ENCODE results near the gene RAB11FIP4.
A peak's percentile ranks its signal among the peaks of the same experiment; 100 is the strongest.
"Not testable (repeated sequence)": the region's sequence is repeated elsewhere in the genome, so short reads cannot be mapped to it uniquely, and the experiment has no call there.

Gene RAB11FIP4, protein sequence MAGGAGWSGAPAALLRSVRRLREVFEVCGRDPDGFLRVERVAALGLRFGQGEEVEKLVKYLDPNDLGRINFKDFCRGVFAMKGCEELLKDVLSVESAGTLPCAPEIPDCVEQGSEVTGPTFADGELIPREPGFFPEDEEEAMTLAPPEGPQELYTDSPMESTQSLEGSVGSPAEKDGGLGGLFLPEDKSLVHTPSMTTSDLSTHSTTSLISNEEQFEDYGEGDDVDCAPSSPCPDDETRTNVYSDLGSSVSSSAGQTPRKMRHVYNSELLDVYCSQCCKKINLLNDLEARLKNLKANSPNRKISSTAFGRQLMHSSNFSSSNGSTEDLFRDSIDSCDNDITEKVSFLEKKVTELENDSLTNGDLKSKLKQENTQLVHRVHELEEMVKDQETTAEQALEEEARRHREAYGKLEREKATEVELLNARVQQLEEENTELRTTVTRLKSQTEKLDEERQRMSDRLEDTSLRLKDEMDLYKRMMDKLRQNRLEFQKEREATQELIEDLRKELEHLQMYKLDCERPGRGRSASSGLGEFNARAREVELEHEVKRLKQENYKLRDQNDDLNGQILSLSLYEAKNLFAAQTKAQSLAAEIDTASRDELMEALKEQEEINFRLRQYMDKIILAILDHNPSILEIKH

DNA sequence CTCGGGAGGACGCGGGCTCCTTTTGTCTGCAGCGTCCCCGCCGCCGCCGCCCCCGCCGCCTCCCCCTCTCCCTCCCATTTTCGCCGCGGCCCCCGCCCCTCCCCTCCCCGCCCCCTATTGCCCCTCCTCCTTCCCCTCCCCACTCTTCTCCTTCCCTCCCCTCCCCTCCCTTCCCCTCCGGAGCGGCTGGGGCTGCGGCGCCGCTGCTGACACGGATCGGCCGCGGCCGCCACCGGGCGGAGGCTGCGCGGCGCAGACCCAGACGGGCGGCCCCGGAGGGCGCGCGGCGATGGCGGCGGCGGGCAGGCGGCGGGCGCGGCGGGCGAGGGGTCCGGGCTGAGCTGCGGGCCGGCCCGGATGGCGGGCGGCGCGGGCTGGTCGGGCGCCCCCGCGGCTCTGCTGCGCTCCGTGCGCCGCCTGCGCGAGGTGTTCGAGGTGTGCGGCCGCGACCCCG lies at the start of gene RAB11FIP4:
TSS of gene RAB11FIP4 (plus strand) at position 180 of the 454 bp plus-strand sequence. CDS start at position 358, 178 bp downstream.
- H3K27me3 Mint-ChIP-seq, result peaks cover 59 to 74% of the 10 kb centered on the region in 2 donors

DNA sequence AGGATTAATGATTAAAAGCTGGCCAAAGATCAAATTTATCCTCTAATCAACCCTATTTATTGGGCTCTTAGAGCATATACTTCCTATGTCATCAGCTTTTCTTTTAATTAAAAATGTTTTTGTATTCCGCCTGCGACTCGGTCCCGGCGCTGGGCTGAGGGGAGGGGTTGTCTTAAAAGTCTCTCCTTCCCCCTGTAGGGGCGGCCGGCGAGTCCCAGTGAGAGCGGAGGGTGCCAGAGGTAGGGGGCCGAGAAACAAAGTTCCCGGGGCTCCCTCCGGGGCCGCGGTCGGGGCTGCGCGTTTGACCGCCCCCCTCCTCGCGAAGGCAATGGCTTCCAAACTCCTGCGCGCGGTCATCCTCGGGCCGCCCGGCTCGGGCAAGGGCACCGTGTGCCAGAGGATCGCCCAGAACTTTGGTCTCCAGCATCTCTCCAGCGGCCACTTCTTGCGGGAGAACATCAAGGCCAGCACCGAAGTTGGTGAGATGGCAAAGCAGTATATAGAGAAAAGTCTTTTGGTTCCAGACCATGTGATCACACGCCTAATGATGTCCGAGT lies 46.2 kb upstream of the RAB11FIP4 start:
- H3K4me3 Mint-ChIP-seq; H3K4me1 Mint-ChIP-seq; DNase-seq; H3K27me3 Mint-ChIP-seq; ATAC-seq (replicated peaks); H3K9me3 Mint-ChIP-seq; H3K27ac Mint-ChIP-seq: not testable (repeated sequence)
- H3K36me3 Mint-ChIP-seq, result peaks cover 9 to 24% of the 10 kb centered on the region in 2 donors

More for the DNA sequence above, at the start of gene RAB11FIP4:
- Mint-ChIP-seq H3K36me3 (peaks cover 3 to 5% of the 10 kb centered on the region in 2 donors), H3K27ac (no peak within 1 kb of the TSS), H3K4me3 (peak within 1 kb of the TSS; percentile 75 to 81), H3K4me1 (peaks cover 9 to 26% of the 10 kb centered on the region in 2 donors), H3K9me3 (no peaks in the 10 kb centered on the region)
- ATAC-seq (replicated peaks) (peak; percentile 47 to 49), DNase-seq (no peak)

DNA sequence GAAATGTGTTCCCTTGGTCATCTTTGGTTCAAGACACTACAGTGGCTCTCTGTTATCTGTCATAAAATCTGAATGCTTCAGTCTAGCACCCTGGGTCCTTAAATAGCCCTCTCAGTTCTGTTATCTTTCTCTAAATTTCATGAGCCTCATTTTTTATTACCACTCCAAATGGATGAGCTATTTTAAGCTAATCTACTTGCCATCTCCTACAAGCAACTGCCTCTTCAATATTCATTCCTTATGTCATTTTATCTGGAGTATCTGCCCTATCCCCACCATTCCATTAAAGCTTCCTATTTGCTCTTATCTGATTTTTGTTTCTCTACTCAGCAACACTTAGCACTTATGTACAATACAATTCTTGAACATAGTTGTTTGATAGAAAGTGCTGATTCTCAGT lies 42.0 kb upstream of the RAB11FIP4 start:
- Mint-ChIP-seq H3K27ac (no peak overlapping the region), H3K27me3 (no peaks in the 10 kb centered on the region)

DNA sequence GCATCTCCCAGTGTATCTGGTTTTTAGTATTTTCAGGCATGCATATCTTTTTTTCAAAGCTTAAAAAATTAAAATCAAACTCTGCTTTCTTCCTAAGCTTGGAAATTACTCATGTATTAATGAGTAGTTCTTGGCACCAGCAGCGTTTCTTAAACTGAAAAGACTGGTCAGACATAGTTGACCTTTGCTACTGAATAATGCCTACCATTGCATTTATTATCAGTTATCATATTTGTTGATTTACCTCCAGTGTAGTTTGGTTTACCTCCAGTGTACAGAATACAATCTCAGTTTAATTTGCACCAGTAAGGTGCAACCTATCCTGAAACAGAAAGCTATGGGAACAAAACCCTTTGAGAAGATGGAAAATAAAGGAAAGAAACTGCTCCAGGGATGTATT lies 35.5 kb upstream of the RAB11FIP4 start:
- peaks cover 29 to 46% of the 10 kb centered on the region in 2 donors for H3K36me3 Mint-ChIP-seq
- H3K27ac Mint-ChIP-seq, result no peak overlapping the region
- H3K4me1 Mint-ChIP-seq, result no peaks in the 10 kb centered on the region

More for the DNA sequence above, 42.0 kb upstream of the RAB11FIP4 start:
- H3K36me3 Mint-ChIP-seq, result peaks cover 16 to 28% of the 10 kb centered on the region in 2 donors
- ATAC-seq (replicated peaks), result no peak
- no peaks in the 10 kb centered on the region for H3K4me1 Mint-ChIP-seq
- H3K4me3 Mint-ChIP-seq, result no peak overlapping the region
- no peak for DNase-seq
- H3K9me3 Mint-ChIP-seq, result no peaks in the 10 kb centered on the region

DNA sequence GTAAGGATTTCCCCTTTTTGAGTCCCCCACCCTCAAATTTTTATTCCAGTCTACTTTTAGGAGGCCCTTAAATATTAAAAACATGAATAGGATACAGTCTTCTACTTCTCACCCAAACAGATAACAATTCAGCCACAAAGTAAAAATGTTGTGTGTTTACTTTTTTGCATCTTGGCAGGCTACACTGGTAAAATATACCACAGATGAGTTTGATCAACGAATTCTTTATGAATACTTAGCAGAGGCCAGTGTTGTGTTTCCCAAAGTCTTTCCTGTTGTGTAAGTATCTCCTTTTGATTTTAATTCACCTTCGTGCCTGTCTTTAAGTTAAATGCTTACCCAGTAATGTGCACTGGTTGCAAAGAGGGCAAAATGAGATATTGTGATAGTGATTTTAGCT lies 34.4 kb upstream of the RAB11FIP4 start:
- no peak for DNase-seq
- Mint-ChIP-seq H3K27me3 (no peaks in the 10 kb centered on the region), H3K9me3 (no peaks in the 10 kb centered on the region), H3K4me3 (no peak overlapping the region), H3K4me1 (no peaks in the 10 kb centered on the region), H3K27ac (no peak overlapping the region), H3K36me3 (peaks cover 32 to 46% of the 10 kb centered on the region in 2 donors)
- no peak for ATAC-seq (replicated peaks)

More for the DNA sequence above, 35.5 kb upstream of the RAB11FIP4 start:
- no peaks in the 10 kb centered on the region for H3K9me3 Mint-ChIP-seq
- H3K27me3 Mint-ChIP-seq, result no peaks in the 10 kb centered on the region
- ATAC-seq (replicated peaks) (no peak), DNase-seq (no peak)
- H3K4me3 Mint-ChIP-seq, result no peak overlapping the region

DNA sequence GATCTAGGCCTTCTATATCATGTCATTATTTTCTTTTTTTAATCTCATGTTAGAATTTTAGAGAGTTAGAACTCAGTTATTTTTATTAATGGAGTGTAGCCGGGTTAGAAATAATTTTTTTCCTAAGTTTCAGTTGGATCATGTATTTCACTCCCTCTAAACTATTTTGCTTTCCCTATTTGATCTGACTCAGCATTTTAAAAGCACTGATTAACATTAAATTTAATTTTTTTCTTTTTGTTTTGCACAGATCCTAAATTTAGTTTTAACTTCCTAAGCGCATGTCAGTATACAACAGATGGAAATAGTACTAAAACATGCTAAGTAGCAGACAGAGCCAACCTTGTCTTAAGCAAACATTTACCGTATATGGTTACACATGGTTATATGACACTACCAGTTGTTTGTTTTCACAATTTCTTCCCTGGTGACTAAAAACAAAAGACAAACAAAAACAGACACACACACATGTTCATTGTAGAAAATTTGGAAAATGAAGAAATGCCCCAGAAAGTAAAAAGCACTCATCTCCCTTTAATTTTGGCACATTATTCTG lies 33.6 kb upstream of the RAB11FIP4 start:
- peaks cover 32 to 49% of the 10 kb centered on the region in 2 donors for H3K36me3 Mint-ChIP-seq
- no peak for DNase-seq
- H3K4me3 Mint-ChIP-seq, result no peak overlapping the region
- no peak for ATAC-seq (replicated peaks)
- H3K27me3 Mint-ChIP-seq, result no peaks in the 10 kb centered on the region
- H3K9me3 Mint-ChIP-seq, result no peaks in the 10 kb centered on the region
- no peaks in the 10 kb centered on the region for H3K4me1 Mint-ChIP-seq
- no peak overlapping the region for H3K27ac Mint-ChIP-seq

DNA sequence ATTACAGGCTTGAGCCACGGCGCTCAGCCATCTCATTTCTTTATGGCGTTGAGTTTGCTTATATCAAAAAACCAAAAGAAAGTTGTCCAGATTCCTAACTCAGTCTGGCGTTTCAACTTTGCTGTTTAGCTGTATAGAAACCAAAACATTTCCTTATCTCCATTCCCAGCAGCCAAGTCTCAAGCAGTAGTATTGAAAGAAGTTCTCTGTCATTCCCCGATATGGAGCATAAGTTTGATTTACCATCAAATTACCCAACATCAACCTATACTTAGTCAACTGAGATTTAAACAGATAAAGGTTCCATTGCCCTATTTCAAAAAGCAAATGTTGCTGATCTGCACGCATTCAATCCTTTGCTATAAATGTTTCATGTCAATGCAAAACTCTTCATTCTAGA lies 27.5 kb upstream of the RAB11FIP4 start:
- Mint-ChIP-seq H3K9me3 (no peaks in the 10 kb centered on the region), H3K4me1 (no peaks in the 10 kb centered on the region)

DNA sequence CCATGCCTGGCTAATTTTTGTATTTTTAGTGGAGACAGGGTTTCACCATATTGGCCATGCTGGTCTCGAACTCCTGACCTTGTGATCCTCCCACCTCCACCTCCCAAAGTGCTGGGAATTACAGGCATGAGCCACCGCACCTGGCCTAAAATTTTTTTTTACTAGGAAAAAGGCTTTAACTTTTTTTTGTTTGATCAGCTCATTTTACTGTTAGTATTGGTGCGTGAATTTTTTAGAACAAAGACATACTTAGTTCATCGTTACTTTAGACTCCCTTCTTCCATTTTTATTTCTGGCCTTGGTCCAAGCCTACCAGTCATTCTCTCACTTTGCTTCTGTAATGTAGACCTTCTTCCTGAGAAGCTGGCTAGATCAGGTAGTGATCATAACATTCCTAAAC lies 25.4 kb upstream of the RAB11FIP4 start:
- Mint-ChIP-seq H3K4me1 (peaks cover 5 to 12% of the 10 kb centered on the region in 2 donors), H3K27me3 (no peaks in the 10 kb centered on the region), H3K4me3 (no peak overlapping the region), H3K36me3 (peaks cover 18 to 22% of the 10 kb centered on the region in 2 donors), H3K27ac (no peak overlapping the region), H3K9me3 (no peaks in the 10 kb centered on the region)
- DNase-seq (no peak), ATAC-seq (replicated peaks) (no peak)

More for the DNA sequence above, 27.5 kb upstream of the RAB11FIP4 start:
- DNase-seq (no peak), ATAC-seq (replicated peaks) (no peak)
- Mint-ChIP-seq H3K27ac (no peak overlapping the region), H3K4me3 (no peak overlapping the region), H3K36me3 (peaks cover 29 to 38% of the 10 kb centered on the region in 2 donors), H3K27me3 (no peaks in the 10 kb centered on the region)

DNA sequence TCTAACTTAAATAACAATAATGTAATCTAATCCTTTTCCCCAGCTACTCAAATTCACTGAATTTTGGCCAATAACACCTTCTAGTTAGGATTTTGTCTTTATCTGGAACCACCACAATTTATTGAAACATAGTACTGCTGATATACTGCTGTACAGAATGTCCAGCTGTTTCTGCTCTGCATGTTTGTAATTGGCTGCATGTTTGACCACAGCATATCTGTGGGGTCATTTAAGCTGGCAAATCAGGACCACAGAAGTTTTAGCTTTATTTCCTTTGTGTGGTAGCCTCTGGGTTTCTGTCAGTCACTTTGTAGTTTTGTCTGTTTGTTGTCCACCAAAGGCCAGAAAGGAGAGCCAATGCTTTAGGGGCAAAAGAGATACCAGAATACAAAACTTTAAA lies 22.2 kb upstream of the RAB11FIP4 start:
- Mint-ChIP-seq H3K4me1 (peaks cover 14 to 34% of the 10 kb centered on the region in 2 donors), H3K4me3 (no peak overlapping the region), H3K27me3 (no peaks in the 10 kb centered on the region), H3K36me3 (peaks cover 8 to 12% of the 10 kb centered on the region in 2 donors), H3K27ac (no peak overlapping the region), H3K9me3 (no peaks in the 10 kb centered on the region)
- ATAC-seq (replicated peaks), result no peak
- DNase-seq, result no peak

DNA sequence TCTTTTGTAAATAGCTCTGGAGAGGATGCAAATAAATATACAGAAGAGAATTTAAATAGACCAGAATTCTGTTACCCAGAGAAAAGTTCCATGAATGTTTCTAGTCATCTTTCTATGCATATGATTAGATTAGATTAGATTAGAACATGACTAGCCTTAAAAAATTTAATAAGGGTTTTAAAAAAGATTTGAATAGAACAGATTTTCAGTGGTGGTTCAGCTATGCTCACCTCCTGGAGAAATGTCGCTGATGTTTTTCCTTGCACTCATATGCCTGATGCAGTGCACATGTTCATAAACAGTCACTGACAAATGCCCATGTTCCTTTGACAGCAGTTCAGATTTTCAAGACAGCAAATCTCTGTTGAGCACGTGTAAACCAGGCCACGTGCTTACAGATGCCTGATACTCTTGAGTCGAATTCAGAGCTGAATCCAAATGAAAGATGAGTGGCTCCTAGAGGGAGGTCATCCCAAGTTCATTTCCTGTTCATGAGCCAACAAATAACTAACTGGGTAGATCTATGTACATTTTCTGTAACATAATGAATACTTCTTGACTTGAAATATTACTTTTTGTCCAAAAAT lies 19.9 kb upstream of the RAB11FIP4 start:
- no peak overlapping the region for H3K4me3 Mint-ChIP-seq
- H3K27ac Mint-ChIP-seq, result no peak overlapping the region
- ATAC-seq (replicated peaks), result no peak
- H3K4me1 Mint-ChIP-seq, result peaks cover 15 to 36% of the 10 kb centered on the region in 2 donors
- H3K9me3 Mint-ChIP-seq, result no peaks in the 10 kb centered on the region
- H3K36me3 Mint-ChIP-seq, result peaks cover 7 to 12% of the 10 kb centered on the region in 2 donors
- no peak for DNase-seq
- H3K27me3 Mint-ChIP-seq, result no peaks in the 10 kb centered on the region

DNA sequence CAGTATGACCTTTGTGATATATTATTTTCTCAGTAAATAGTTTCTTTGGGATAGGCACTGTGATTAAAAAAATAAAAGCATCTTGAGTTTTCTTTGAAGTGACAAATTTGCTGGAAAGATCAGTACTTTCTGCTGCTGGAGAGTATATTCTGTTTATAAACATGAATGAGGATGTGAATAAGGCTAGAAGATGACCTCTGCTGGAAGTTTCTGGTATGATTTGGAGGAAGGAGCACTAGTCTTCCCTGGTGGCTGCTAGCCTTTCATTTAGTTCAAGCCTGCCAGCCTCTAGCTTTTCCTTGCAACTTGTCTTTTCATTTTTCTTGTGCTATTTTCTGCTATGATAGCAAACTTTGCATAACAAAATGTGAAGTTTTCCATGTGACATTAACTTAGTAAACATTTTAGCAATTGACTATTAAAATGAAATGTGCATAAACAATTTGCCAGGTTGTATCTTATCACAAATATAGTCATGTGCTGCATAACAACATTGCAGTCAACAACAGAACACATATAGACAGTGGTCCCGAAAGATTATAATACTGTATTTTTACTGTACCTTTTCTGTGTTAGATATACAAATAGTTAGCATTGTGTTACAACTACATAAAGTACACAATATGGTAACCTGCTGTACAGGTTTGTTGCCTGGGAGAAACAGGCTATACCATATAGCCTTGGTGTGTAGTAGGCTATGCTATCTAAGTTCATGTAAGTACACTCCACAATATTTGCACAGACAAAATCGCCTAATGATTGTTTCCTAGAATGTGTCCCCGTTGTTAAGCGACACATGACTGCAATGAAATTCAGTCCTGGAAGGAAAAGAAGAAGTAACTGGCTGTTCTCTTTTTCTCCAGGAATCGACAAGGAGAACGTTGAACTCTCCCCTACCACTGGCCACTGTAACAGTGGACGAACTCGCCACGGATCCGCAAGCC lies 18.1 kb upstream of the RAB11FIP4 start:
- DNase-seq (no peak), ATAC-seq (replicated peaks) (peak; percentile 77 to 83)
- H3K9me3 Mint-ChIP-seq, result no peaks in the 10 kb centered on the region
- peaks cover 16 to 43% of the 10 kb centered on the region in 2 donors for H3K4me1 Mint-ChIP-seq
- no peaks in the 10 kb centered on the region for H3K27me3 Mint-ChIP-seq
- H3K27ac Mint-ChIP-seq, result no peak overlapping the region
- no peak overlapping the region for H3K4me3 Mint-ChIP-seq
- H3K36me3 Mint-ChIP-seq, result peaks cover 5 to 23% of the 10 kb centered on the region in 2 donors

DNA sequence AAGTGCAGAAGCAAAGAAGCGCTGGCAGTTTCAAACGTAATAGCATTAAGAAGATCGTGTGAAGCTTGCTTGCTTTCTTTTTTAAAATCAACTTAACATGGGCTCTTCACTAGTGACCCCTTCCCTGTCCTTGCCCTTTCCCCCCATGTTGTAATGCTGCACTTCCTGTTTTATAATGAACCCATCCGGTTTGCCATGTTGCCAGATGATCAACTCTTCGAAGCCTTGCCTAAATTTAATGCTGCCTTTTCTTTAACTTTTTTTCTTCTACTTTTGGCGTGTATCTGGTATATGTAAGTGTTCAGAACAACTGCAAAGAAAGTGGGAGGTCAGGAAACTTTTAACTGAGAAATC lies 17.4 kb upstream of the RAB11FIP4 start:
- Mint-ChIP-seq H3K9me3 (no peaks in the 10 kb centered on the region), H3K4me1 (peaks cover 20 to 49% of the 10 kb centered on the region in 2 donors), H3K27ac (no peak overlapping the region), H3K4me3 (no peak overlapping the region), H3K36me3 (peaks cover 5 to 23% of the 10 kb centered on the region in 2 donors), H3K27me3 (no peaks in the 10 kb centered on the region)
- no peak for DNase-seq
- no peak for ATAC-seq (replicated peaks)

DNA sequence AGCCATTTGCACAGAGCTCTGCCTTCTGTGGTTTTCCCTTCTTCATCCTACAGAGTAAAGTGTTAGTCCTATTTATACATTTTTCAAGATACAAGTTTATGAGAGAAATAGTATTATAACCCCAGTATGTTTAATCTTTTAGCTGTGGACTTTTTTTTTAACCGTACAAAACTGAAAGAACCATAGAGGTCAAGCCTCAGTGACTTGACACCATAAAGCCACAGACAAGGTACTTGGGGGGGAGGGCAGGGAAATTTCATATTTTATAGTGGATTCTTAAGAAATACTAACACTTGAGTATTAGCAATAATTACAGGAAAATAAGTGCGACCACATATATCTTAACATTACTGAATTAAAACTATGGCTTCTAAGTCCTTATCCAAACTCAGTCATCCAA lies 17.0 kb upstream of the RAB11FIP4 start:
- DNase-seq (no peak), ATAC-seq (replicated peaks) (peak in 1 of 2 donors; percentile 23)
- Mint-ChIP-seq H3K9me3 (no peaks in the 10 kb centered on the region), H3K4me3 (no peak overlapping the region), H3K4me1 (peaks cover 18 to 51% of the 10 kb centered on the region in 2 donors), H3K27ac (no peak overlapping the region), H3K27me3 (no peaks in the 10 kb centered on the region), H3K36me3 (peaks cover 5 to 23% of the 10 kb centered on the region in 2 donors)
